Muscle layer of duodenum (tissue), 2 donors: ENCODE results near the gene TUBG2.
"Not testable (repeated sequence)": the region's sequence is repeated elsewhere in the genome, so short reads cannot be mapped to it uniquely, and the experiment has no call there.

Experiments
- H3K27ac ChIP-seq: one replicate; pipeline ENCODE4 v1.7.0; 2013; ENCODE audit warnings: mild to moderate bottlenecking, low read length
- H3K27me3 ChIP-seq: one replicate; pipeline ENCODE4 v1.7.0; 2013; ENCODE audit warnings: low read depth, mild to moderate bottlenecking, control low read depth, low read length
- H3K36me3 ChIP-seq, 2 donors: one replicate each; pipeline ENCODE4 v1.7.0; 2013; ENCODE audit warnings: low read length in 2 of 2, control low read depth in 1 of 2, mild to moderate bottlenecking in 1 of 2; ENCODE audit not compliant: insufficient read depth in 2 of 2, control insufficient read depth in 1 of 2
- H3K4me1 ChIP-seq, 2 donors: one replicate each; pipeline ENCODE4 v1.7.0; 2013; ENCODE audit warnings: low read length in 2 of 2, mild to moderate bottlenecking in 2 of 2, control low read depth in 1 of 2, moderate library complexity in 1 of 2; ENCODE audit not compliant: insufficient read depth in 2 of 2, control insufficient read depth in 1 of 2
- H3K4me3 ChIP-seq, 2 donors: one replicate each; pipeline ENCODE4 v1.7.0; 2013; ENCODE audit warnings: low read length in 2 of 2, low read depth in 1 of 2, mild to moderate bottlenecking in 1 of 2
- H3K9me3 ChIP-seq, 2 donors: one replicate each; pipeline ENCODE4 v1.7.0; 2013; ENCODE audit warnings: low read length in 2 of 2, control low read depth in 1 of 2, mild to moderate bottlenecking in 1 of 2; ENCODE audit not compliant: control insufficient read depth in 1 of 2
- donor health status: healthy.

The TUBG2 gene

DNA sequence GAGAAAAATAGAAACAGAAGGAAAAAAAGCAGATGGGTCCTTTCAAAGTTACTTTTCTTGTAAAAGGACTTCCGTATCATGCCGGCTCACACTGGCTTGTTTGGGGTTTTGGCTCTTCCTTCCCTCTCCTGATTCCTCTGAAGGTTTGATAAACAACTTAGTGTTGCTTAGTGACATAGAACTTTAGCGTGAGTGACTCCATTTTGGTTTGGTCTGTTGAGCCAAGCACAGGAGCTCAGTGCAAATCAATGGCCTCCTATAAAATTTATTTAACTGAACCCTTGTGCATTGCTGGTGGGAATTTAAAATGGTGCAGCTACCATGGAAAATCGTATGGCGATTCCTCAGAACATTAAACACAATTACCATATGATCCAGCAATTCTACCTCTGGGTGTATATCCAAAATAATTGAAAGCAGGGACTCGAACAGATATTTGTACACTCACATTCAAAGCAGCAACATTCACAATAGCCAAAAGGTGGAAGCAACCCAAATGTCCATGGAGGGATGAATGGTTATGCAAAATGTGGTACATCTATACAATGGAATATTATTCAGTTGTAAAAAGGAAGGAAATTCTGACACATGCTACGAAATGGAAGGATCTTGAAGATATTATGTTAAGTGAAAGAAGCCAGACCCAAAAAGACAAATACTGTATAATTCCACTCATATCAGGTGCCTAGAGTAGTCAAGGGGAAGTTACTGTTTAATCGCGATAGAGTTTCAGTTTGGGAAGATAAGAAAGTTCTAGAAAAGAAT, 1.1 kb upstream of the TUBG2 start:
- Histone ChIP-seq H3K27ac (no peak overlapping the region), H3K4me1 (peaks cover 0 to 12% of the 10 kb centered on the region in 2 donors), H3K4me3 (no peak overlapping the region), H3K27me3 (no peaks in the 10 kb centered on the region), H3K36me3 (peaks cover 0 to 4% of the 10 kb centered on the region in 2 donors), H3K9me3 (no peaks in the 10 kb centered on the region)

DNA sequence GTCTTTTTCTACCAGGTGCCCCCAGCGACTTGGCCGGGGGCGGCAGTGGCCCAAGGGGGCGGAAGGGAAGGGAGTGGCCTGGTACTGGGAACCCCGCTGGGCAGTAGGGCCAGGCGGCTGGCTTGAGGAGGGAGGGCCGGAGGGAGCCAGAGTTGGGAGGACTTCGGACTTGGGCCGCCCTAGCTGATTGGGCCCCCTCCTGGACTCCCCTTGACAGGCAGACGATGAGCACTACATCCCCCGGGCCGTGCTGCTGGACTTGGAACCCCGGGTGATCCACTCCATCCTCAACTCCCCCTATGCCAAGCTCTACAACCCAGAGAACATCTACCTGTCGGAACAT, 819 bp downstream of the TUBG2 start:
- not testable (repeated sequence) for H3K27ac ChIP-seq, H3K27me3 ChIP-seq, H3K9me3 ChIP-seq, H3K36me3 ChIP-seq
- Histone ChIP-seq H3K4me1 (peaks cover 0 to 12% of the 10 kb centered on the region in 2 donors), H3K4me3 (peak overlapping the region; percentile 73 to 75)

- Histone ChIP-seq H3K9me3 (no peaks in the 10 kb centered on the region), H3K27me3 (no peaks in the 10 kb centered on the region), H3K36me3 (peaks cover 0 to 16% of the 10 kb centered on the region in 2 donors), H3K4me1 (peaks cover 0 to 12% of the 10 kb centered on the region in 2 donors), H3K4me3 (no peak overlapping the region), H3K27ac (no peak overlapping the region)
Measured at GRCh38 chr17:42660692-42661345, 1.7 kb downstream of the TUBG2 start.

GRCh38 chr17:42665581-42666001, 6.5 kb downstream of the TUBG2 start:
- Histone ChIP-seq H3K36me3 (peaks cover 4 to 40% of the 10 kb centered on the region in 2 donors), H3K27ac (no peak overlapping the region), H3K27me3 (no peaks in the 10 kb centered on the region), H3K4me3 (no peak overlapping the region), H3K4me1 (peaks cover 8 to 22% of the 10 kb centered on the region in 2 donors), H3K9me3 (no peaks in the 10 kb centered on the region)

DNA sequence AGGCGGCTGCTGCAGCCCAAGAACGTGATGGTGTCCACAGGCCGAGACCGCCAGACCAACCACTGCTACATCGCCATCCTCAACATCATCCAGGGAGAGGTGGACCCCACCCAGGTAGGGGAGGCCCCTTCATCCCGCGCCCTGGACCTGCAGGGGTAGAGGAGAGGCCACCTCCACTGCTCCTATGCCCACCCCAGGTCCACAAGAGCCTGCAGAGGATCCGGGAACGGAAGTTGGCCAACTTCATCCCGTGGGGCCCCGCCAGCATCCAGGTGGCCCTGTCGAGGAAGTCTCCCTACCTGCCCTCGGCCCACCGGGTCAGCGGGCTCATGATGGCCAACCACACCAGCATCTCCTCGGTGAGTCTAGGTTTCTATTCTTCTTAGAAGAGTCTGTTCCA, 7.0 kb downstream of the TUBG2 start:
- Histone ChIP-seq H3K36me3 (peaks cover 7 to 46% of the 10 kb centered on the region in 2 donors), H3K4me1 (peaks cover 8 to 21% of the 10 kb centered on the region in 2 donors)
- not testable (repeated sequence) for H3K4me3 ChIP-seq, H3K27me3 ChIP-seq, H3K9me3 ChIP-seq, H3K27ac ChIP-seq

DNA sequence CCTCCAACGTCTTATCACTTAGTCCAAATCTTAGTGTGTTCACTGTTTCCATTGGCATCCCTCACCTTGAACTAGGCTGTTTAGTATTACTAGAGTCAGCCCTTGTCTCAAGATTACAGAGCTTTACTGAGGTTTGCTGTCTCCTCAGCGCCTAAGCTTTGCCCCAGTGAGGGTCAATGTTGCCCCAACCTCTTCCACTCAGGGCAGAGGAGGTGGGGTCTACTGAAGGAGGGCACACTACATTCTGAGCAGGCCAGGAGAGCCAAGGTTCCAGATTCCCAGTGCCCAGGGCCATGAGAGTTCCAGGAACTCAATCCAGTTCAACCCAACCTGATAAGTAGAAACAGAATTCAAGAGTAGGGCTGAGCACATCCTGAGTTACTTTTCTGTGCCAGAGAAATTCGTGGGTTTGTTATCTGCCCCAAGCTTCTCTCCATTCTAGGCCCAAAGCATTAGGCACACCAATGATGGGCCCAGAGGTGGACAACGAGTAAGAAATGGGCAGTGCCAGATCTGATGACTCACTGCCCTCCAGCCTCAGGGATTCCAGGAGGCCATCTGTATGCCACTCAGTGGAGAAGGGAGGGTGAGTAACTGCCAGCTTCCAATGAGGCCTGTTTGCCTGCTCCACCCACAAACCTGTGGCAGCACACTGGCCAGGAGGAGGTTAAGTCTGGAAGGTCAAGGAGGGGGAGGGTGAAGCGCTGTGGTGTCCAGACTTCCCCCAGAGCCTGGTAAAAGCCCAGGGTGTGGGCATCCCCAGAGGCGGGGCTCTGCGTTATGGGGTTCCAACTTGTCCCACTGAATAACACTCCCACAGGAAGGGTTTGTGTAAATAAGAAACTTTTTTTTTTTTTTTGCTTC, 8.2 kb downstream of the TUBG2 start:
- Histone ChIP-seq H3K36me3 (peaks cover 10 to 54% of the 10 kb centered on the region in 2 donors), H3K9me3 (no peaks in the 10 kb centered on the region), H3K27me3 (no peaks in the 10 kb centered on the region), H3K27ac (peak overlapping the region; percentile 64), H3K4me3 (no peak overlapping the region), H3K4me1 (peaks cover 8 to 21% of the 10 kb centered on the region in 2 donors)

- H3K4me3 ChIP-seq: no peak overlapping the region
- H3K4me1 ChIP-seq: peaks cover 13 to 39% of the 10 kb centered on the region in 2 donors
- no peak overlapping the region for H3K27ac ChIP-seq
- H3K27me3 ChIP-seq: no peaks in the 10 kb centered on the region
- peaks cover 10 to 57% of the 10 kb centered on the region in 2 donors for H3K36me3 ChIP-seq
- no peaks in the 10 kb centered on the region for H3K9me3 ChIP-seq
Measured at GRCh38 chr17:42669705-42669976, 10.6 kb downstream of the TUBG2 start.

GRCh38 chr17:42669977-42670788, 11.1 kb downstream of the TUBG2 start:
- Histone ChIP-seq H3K4me1 (peaks cover 13 to 45% of the 10 kb centered on the region in 2 donors), H3K27ac (no peak overlapping the region), H3K4me3 (no peak overlapping the region), H3K27me3 (no peaks in the 10 kb centered on the region), H3K9me3 (no peaks in the 10 kb centered on the region), H3K36me3 (peaks cover 10 to 57% of the 10 kb centered on the region in 2 donors)

DNA sequence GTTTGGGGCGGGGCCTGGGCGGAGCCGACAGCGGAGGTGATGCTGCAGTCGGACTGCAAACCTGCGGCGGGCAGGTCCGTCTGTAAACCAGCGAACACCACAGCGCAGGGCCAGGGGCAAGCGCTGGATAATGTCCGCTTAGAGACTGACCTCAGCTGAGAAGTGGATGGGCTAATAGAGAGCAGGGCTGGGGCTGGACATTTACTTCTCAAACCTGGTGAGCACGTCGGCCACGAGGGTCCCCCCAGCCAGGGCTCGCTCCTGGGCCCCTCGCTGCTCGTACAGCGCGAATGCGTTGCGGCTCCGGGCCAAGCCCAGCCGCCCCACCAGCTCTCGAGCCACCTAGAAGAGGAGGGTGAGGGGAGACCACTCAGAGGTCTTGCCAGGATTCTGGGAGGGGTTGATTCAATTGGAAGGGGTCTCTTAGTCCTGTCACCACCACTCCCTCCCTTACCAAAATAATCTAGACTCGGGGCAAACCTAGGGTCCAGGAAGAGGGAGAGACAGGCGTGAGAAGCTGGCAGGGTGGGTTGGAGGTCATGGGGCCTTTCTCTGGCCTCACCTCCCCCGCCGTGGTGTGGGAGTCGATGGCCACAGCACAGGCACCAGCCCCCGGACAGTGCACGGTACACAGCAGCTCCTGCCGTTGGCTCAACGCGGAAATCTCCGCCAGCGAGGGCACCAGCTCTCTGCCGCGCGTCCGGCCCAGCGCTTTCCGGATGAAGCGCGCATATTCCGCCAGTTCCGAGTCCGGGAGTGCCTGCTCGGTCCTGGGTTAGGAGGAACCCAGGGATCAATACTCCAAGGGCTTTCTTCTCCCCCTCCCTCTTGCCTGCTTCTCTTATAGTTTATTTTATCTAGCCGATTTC, 11.9 kb downstream of the TUBG2 start:
- Histone ChIP-seq H3K27ac (no peak overlapping the region), H3K27me3 (no peaks in the 10 kb centered on the region), H3K4me1 (peaks cover 13 to 49% of the 10 kb centered on the region in 2 donors), H3K9me3 (no peaks in the 10 kb centered on the region), H3K36me3 (peaks cover 10 to 49% of the 10 kb centered on the region in 2 donors), H3K4me3 (no peak overlapping the region)

- Histone ChIP-seq H3K4me3 (no peak overlapping the region), H3K4me1 (peaks cover 13 to 48% of the 10 kb centered on the region in 2 donors), H3K27ac (no peak overlapping the region), H3K9me3 (no peaks in the 10 kb centered on the region), H3K36me3 (peaks cover 9 to 40% of the 10 kb centered on the region in 2 donors), H3K27me3 (no peaks in the 10 kb centered on the region)
Measured at GRCh38 chr17:42672038-42672437, 13.0 kb downstream of the TUBG2 start.
